HG03108 (cell line): ENCODE results near the gene TSNAXIP1.
"Not testable (repeated sequence)": the region's sequence is repeated elsewhere in the genome, so short reads cannot be mapped to it uniquely, and the experiment has no call there.

Experiments used
- ATAC-seq: cut with Tn5 transposase; IDR thresholded peaks from one replicate; pipeline ENCODE4 v1.9.1; 2021; ENCODE audit warnings: moderate library complexity; ENCODE audit not compliant: unreplicated experiment

The TSNAXIP1 gene

DNA sequence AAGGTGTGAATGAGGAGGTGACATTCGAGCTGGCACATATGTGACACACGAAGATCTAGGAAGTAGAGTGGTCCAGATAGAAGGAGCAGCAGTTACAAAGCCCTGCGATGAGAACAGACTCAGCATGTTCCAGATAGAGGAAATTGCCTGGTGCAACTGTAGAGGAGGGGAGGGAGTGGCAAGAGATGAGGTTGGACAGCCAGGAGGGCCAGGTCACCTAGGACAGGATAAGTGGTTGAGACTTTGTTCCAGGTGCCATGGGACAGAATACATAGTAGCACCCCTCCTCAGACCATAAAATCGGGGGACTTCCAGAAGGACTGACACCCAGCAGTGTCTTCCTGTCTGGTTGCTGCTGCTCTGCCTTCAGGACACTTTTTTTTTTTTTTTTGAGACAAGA, 51.8 kb downstream of the TSNAXIP1 start:
- ATAC-seq = no peak

DNA sequence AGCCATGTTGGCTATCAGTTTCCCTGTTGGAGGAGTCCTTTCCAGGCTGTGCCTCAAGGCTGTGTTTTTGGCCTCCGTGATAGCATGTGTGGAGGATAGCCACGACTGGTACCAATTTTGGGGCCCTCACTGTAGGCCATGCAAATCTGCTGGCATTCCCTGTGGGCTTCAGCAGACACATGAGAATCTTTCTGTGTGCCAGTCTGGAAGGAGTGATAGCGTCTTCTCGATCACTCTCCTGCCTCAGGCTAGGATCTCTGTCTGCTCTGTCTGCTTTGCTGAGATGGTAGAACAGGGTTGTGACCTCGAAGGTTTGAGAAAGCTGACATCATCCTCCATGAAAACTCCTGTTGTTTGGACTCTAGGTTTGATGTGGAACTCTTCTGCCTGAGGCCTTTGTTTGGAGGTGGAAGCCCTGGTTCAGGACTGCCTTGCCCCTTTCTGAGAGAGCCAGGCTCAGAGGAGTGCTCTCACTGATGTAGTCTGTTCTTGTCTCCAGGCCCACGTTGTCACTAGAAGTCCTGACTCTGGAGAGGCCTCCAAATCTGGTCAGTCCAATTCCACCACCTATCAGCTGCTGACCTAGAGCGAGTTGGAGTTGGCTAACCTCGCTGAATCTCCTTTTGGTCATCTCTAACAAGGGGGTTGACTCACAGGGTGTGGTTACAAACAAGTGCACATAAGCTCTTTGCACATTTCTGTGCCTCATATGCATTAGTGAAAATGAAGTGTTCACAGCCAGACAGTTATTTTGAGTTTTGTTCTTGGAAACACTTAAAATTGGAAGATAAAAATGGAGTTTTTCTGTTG, 54.1 kb downstream of the TSNAXIP1 start:
- ATAC-seq = no peak

DNA sequence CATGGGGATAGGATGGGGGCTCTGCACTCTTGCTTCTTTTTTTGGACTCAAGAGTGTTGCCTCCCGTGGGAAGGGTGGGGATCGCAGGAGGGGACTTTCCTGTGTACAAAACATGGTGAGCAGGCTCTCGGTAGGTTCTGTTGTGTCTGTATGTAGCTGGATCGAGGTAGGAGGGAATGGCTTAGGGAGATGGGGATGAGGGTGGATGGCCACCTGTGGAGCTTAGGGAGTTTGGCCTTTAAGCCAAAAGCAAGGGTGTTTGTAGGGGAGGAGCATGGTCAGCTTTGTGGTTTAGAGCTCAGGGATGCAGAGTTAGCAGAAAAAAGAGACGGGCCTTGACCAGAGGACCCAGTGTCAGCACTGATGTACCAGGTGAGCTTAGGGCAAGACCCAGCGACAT, 55.2 kb downstream of the TSNAXIP1 start:
- ATAC-seq = no peak

DNA sequence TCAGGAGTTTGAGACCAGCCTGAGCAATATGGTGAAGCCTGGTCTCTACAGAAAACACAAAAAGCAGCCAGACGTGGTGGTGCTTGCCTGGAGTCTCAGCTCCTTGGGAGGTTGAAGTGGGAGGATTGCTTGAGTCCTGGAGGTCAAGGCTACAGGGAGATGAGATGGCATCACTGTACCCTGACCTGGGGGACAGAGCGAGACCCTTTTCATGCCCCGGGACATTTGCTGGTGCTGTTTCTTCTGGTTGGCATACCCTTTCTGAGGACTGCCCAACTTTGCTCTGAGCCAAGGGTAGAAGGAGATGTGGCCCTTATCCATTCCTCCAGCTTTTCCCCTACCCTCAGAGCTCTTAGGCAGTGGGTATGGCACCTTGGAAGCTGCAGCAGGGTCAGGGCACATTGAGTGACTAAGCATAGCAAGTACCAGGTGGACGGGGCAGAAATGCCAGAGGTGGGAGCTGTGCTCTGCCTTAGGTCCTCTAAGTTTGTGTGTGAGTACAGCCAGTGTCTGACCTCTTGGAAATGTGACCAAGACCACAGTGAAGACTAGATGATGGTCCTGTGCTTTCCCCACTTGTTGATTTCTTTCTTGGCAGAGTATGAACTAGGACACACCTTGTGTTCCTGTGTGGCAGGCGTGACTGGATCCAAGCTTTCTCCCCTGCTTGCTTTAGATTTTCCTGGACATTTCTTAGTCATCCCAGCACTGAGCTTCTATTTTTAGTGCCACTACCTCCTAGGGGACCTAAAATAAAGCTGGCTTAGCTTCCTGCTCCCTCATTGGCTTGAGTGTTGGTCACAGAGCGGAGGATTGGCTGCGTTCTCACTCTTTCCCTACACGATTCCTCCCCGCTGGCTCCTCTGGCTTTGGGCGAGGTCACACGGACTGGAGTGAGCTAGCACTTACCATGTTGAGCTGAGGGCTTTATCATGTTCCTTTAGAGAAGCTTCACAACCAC, 56.2 kb downstream of the TSNAXIP1 start:
- no peak for ATAC-seq

DNA sequence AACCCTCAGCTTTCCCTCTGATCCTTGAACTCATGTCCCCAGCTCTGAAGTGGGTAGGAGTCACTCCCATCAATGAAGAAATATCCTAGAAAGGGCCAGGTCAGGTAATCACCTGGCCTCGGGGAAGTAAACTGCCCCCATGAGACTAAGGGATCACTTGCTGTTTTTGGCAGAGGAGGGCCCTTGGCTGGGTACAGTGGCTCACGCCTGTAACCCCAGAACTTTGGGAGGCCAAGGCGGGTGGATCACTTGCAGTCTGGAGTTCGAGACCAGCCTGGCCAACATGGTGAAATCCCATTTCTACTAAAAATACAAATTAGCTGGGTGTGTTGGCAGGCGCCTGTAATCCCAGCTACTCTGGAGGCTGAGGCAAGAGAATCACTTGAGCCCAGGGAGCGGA, 57.4 kb downstream of the TSNAXIP1 start:
- ATAC-seq = not testable (repeated sequence)

DNA sequence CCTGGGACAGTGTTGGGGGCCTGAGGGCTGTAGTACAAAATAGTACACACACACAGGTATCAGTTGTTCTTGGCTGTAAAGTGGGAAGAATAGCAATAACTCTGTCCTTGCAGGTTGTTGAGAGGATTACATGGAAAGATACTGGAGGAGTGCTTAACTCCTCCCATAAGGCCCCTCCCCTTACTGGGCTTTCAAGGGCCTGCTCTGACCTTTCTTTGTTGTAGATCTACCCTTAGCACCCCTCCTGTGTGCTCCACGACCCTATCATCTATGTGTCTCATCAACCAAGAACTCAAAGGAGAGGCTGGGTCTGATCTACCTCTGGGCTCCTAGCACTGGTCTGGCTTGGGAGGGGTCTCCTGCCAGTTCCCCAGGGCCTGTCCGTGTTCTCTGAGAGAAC, 57.9 kb downstream of the TSNAXIP1 start:
- no peak for ATAC-seq

DNA sequence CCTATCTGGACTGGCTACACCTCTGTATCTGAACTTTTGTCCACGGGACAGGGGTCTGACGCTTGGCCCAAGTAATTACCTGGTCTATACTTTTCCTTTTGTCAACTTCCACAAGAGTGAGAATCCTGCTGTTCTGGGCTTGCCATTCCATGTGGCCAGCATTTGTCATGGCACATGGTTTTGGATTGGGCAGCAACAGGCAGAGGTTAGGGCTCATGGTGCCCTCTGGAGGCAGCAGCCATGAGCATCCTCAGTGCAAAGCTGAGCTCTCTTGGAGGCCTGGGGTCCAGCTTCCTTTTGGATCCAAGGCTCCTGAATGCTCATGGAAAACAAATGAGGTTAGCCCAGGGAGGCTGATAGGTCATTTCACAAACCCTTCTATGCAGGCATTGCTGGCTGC, 58.6 kb downstream of the TSNAXIP1 start:
- ATAC-seq = no peak

DNA sequence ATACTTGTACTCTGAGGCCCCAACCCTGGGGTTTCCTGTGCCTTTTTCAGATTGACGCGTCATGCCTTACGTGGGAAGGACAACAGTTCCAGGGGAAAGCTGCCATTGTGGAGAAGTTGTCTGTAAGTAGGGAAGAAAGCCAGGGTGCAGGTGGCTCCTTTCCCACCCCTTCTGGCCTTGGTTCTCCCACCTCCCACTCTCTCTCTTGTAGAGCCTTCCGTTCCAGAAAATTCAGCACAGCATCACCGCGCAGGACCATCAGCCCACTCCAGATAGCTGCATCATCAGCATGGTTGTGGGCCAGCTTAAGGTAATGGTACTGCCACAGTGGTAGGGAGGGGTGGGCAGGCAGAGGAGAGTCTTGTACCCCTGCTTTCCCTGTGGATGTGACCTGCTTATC, 61.6 kb downstream of the TSNAXIP1 start:
- ATAC-seq = no peak

DNA sequence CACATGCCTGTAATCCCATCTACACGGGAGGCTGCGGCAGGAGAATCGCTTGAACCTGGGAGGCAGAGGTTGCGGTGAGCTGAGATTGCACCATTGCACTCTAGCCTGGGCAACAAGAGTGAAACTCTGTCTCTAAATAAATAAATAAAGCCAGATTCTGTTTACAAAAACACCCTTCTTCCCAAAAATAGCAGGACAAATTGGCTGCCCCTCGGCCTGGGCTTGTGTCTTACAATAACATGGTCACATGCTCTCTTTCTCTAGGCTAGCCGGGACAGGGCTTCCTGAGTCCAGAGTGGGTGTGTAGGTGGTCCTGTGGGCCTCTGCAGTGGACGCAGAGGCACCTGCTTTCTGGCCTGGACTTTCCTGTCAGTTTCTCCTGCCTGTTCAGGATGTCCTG, 63.0 kb downstream of the TSNAXIP1 start:
- no peak for ATAC-seq

DNA sequence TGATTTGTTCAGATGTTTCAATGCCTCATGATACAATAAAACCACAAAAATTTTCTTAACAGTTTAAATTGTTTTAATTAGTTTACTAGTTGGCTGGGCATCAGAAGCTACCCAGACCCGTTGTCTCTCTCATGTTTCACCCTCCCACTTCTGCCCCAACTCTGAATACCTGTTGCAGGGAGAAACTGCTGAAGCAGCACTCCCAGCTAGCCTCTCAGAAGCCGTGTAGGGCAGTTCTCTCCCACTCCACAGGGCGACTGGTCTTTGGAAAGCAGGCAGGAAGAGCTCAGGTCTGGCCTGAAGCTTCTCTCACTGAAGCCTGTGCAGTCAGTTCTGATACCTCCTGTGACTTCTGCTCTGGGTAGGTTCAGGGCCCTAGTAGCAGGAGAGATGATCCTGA, 64.6 kb downstream of the TSNAXIP1 start:
- ATAC-seq = no peak

DNA sequence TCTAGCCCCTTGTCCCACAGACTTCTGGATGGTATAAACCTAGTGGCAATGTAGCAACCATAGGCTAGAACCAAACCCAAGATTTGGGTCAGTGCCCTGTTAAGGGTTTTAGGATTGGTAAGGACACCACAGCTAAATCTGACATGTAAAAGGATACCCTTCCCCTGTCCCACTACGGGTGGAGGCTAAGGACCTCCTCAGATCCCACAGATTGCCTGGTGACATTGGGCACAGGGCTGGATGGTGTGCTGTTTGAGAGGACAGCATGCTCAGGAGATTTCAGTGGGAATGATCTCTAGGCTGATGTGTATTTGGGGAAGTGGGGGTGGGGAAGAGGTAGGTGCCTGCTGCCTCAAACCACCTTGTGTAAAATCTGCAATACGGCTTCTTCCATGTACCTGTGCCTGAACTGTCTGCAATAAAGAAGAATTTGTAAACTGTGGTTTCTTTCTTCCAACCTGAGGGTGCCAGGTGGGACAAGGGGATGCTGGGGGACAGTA, 65.5 kb downstream of the TSNAXIP1 start:
- ATAC-seq = no peak

DNA sequence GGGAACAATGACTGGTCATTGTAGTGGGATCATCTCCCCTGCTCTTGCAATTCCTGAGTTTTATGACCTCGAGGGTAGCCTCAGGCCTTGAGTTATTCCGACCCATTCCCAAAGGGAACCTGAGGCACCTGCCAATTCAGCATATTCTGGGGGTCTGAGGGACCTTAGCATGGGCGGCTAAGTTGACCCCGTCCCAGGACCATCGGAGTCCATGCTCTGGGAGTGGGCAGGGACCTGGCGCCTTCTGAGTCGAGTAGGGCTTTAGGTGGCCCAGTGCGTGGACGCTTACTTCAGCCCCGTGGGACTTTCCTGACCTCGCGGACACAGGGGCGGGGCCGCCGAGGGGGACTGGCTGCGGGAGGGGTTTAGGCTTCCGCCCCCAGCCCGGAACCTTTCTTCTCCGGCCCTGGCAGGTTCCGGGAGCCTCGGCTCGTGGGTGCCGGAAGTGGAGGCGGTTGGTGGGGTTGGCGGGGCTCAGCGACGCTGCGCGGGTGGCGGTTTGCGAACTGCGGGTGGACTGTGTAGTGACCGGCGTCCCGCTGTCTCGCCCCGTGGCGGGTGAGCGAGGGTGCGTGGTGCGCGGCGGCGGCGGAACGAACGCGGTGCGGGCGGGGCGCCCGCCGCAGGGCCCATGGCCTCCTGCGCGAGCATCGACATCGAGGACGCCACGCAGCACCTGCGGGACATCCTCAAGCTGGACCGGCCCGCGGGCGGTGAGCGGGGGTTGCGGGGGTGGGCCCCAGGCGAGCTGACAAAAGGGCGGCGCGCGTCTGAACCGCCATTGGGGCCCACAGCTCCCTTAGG, 66.1 kb downstream of the TSNAXIP1 start, which contains the start of gene EDC4:
TSS of gene EDC4 (plus strand) at position 422 of the 804 bp plus-strand sequence. CDS start at position 632, 210 bp downstream.
- peak; percentile 78 for ATAC-seq

DNA sequence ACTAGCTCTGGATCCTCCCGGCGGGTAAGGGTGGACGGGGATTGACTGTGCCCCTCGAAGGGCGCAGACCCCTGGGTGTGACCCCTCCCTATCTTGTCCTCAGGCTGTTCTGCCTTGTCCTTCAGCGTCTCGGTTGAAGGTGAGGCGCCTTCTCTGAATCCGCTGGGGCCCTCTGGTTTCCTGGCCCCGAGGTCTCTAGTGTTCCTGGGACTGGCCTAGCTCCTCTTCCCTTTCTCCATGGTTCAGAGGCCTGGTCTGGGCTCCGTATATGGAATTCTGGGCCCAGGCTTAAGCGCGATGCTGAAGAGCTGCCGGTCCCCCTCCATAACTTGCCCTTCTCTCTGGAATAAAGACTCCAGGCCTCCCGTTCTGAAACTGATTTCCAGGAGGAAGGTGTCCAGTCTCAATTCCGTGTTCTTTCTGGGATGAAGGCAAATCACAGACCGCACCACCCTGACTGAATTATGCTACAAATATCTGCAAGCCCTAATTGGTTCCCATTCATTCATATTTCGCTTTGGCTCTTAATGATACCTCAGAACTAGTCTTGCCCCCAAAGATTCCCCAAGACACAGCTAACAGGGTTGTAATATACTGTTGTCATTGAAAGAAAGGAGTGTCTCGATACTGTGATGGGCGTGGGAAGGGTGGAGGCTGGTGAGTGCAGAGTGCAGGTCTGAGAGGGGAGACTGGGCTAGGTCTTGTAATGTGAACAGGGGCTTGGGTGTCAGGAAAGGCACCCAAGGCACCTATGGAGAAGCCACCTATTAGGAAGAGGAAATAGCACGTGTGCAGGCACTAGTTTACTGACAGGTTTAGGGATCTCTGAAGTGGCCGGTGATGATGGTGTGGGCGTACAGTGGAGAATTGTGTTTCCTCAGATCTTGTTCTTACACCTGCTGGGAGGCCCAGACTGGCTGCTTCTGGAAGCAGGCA, 67.0 kb downstream of the TSNAXIP1 start:
- ATAC-seq = peak; percentile 1

DNA sequence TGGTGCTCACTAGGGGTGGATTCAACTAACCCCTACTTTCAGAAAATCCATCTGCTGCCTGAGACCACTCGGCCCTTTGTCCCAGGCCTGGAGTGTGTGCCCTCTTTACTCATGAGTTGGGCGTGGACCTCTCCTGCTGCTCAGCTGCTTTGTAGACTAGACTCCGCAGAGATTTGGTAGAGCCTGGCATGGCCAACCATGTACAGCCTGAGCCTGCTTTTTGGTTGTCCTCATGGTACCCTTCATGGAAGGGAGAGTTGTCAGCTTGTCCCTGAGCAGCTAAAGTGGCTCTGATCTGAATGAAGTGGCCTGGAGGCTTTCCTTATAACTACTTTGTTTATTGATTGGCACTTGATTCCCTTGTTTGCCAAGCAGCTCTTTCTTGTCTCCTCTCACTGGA, 67.7 kb downstream of the TSNAXIP1 start:
- ATAC-seq = no peak

DNA sequence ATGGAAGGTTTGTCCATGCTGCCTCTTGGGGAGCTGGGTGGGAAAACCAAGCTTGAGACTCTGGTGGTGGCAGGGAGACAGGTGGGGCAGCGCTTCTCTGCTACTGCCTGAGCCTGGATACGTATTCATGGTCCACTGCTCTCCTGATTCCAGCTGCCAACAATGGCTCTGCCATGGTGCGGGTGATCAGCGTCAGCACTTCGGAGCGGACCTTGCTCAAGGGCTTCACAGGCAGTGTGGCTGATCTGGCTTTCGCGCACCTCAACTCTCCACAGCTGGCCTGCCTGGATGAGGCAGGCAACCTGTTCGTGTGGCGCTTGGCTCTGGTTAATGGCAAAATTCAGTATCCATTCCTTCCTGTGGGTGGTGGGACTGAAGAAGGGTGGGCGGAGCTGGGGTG, 70.4 kb downstream of the TSNAXIP1 start:
- no peak for ATAC-seq
